ENCODE measurements around the gene RELL1.

Gene RELL1

DNA sequence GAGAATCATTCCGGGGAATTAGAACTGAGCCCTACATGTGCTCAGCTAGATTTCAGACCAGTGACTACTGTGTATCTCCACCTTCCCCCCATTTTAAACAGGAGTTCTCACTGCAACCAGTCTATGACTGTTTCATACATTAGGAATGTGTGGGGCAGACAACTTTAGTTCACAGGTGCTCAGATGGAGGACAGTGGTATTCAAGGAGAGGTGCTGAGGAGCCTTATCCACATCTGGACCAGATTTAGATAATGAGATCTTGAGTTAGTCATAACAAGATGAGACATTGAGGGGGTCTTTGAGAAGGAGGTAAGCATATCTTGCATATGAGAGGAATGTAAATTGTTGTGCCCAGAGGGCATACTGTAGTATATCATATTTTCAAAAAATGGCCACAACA is 32.8 kb upstream of the RELL1 start:
- no peaks in the 10 kb centered on the region for H3K79me2 ChIP-seq (ENCODE audit: control insufficient read depth, low read length)
- H4K20me1 ChIP-seq (ENCODE audit: control insufficient read depth, insufficient read depth, low read depth, low read length), result no peaks in the 10 kb centered on the region

DNA sequence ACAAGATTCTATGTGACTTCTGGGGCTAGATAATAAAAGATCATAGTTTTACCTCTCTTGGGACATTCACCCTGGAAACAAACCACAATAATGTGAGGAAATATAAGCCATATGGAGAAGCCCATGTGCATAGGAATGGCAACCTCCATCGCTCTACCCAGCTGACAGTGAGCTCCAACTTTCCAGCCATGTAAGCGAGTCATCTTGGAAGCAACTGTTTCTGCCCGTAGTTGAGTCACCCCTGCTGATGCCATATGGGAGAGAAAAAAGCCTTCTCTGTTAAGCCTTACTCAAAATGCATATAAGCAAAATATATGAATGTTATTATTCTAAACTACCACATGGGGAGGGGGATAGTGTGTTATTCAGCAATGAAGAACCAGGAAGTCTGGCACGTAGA is 31.4 kb upstream of the RELL1 start:
- Histone ChIP-seq H3K36me3 (ENCODE audit: control insufficient read depth, low read length) (no peaks in the 10 kb centered on the region), H3K4me3 (ENCODE audit: low read length) (no peak overlapping the region), H3K9me3 (ENCODE audit: control insufficient read depth, insufficient read depth, low read length) (no peaks in the 10 kb centered on the region), H3K9me2 (replicated peaks; ENCODE audit: control insufficient read depth, low read length) (no peaks in the 10 kb centered on the region), H3K79me2 (ENCODE audit: control insufficient read depth, low read length) (no peaks in the 10 kb centered on the region), H3K4me1 (ENCODE audit: control insufficient read depth, low read length) (0 out of 2 replicates have a peak, but pooled peaks cover 2% of the 10 kb centered on the region), H3K27ac (ENCODE audit: low read depth, low read length) (no peak overlapping the region), H3K4me2 (ENCODE audit: low read length) (no peak overlapping the region), H3K27me3 (ENCODE audit: control insufficient read depth, low read length) (peaks cover 10% of the 10 kb centered on the region; the same call in 1 of the 2 replicates), H3F3A (ENCODE audit: control insufficient read depth, insufficient read depth) (no peaks in the 10 kb centered on the region), H4K20me1 (ENCODE audit: control insufficient read depth, insufficient read depth, low read depth, low read length) (no peaks in the 10 kb centered on the region)
- no peak for TF ChIP-seq EZH2phosphoT487 (IDR thresholded peaks at IDR 0.05; ENCODE audit: borderline replicate concordance, low read length)
- TF ChIP-seq, protein P1, sequence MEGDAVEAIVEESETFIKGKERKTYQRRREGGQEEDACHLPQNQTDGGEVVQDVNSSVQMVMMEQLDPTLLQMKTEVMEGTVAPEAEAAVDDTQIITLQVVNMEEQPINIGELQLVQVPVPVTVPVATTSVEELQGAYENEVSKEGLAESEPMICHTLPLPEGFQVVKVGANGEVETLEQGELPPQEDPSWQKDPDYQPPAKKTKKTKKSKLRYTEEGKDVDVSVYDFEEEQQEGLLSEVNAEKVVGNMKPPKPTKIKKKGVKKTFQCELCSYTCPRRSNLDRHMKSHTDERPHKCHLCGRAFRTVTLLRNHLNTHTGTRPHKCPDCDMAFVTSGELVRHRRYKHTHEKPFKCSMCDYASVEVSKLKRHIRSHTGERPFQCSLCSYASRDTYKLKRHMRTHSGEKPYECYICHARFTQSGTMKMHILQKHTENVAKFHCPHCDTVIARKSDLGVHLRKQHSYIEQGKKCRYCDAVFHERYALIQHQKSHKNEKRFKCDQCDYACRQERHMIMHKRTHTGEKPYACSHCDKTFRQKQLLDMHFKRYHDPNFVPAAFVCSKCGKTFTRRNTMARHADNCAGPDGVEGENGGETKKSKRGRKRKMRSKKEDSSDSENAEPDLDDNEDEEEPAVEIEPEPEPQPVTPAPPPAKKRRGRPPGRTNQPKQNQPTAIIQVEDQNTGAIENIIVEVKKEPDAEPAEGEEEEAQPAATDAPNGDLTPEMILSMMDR (IDR thresholded peaks at IDR 0.05; ENCODE audit: low read depth, low read length, poor library complexity, severe bottlenecking), result no peak

More for the DNA sequence above, 32.8 kb upstream of the RELL1 start:
- peaks cover 10% of the 10 kb centered on the region; the same call in 1 of the 2 replicates for H3K27me3 ChIP-seq (ENCODE audit: control insufficient read depth, low read length)
- no peaks in the 10 kb centered on the region for H3K36me3 ChIP-seq (ENCODE audit: control insufficient read depth, low read length)
- no peaks in the 10 kb centered on the region for H3K9me2 ChIP-seq (replicated peaks; ENCODE audit: control insufficient read depth, low read length)
- no peak overlapping the region for H3K27ac ChIP-seq (ENCODE audit: low read depth, low read length)
- H3F3A ChIP-seq (ENCODE audit: control insufficient read depth, insufficient read depth), result no peaks in the 10 kb centered on the region
- H3K4me1 ChIP-seq (ENCODE audit: control insufficient read depth, low read length), result 0 out of 2 replicates have a peak, but pooled peaks cover 2% of the 10 kb centered on the region
- no peak overlapping the region for H3K4me2 ChIP-seq (ENCODE audit: low read length)
- no peaks in the 10 kb centered on the region for H3K9me3 ChIP-seq (ENCODE audit: control insufficient read depth, insufficient read depth, low read length)
- no peak overlapping the region for H3K4me3 ChIP-seq (ENCODE audit: low read length)
- no peak for TF ChIP-seq EZH2phosphoT487 (IDR thresholded peaks at IDR 0.05; ENCODE audit: borderline replicate concordance, low read length)
- TF ChIP-seq, protein P1 (IDR thresholded peaks at IDR 0.05; ENCODE audit: low read depth, low read length, poor library complexity, severe bottlenecking), result no peak

DNA sequence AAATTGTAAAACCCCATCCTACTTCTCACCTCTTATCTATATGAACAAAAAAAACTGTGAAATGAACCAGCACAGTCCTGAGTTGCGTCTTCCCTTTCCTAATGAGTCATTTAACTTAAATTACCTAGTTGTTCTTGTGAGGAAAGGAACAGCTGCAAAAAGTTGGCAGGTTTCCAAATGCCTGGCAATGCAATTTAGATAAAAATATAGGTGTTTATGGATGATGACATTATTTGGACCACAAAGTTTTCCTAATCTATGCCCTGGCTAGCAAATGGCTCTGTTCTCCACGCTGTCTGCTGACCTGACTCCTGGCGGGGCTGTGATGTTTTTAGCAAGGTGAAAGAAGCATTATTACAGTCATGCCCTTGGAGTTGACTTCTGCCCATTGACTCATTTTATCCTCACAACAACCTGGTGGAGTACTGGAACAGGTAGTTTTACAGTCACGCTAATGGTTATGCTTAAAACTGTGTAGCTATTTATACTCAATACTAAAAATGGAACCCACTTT is 29.8 kb upstream of the RELL1 start:
- Histone ChIP-seq H4K20me1 (ENCODE audit: control insufficient read depth, insufficient read depth, low read depth, low read length) (no peaks in the 10 kb centered on the region), H3K27me3 (ENCODE audit: control insufficient read depth, low read length) (peaks cover 10% of the 10 kb centered on the region; the same call in 1 of the 2 replicates), H3K4me3 (ENCODE audit: low read length) (no peak overlapping the region), H3K4me2 (ENCODE audit: low read length) (no peak overlapping the region), H3K79me2 (ENCODE audit: control insufficient read depth, low read length) (no peaks in the 10 kb centered on the region), H3K27ac (ENCODE audit: low read depth, low read length) (no peak overlapping the region), H3K36me3 (ENCODE audit: control insufficient read depth, low read length) (no peaks in the 10 kb centered on the region), H3F3A (ENCODE audit: control insufficient read depth, insufficient read depth) (no peaks in the 10 kb centered on the region), H3K9me2 (replicated peaks; ENCODE audit: control insufficient read depth, low read length) (no peaks in the 10 kb centered on the region), H3K4me1 (ENCODE audit: control insufficient read depth, low read length) (0 out of 2 replicates have a peak, but pooled peaks cover 2% of the 10 kb centered on the region), H3K9me3 (ENCODE audit: control insufficient read depth, insufficient read depth, low read length) (no peaks in the 10 kb centered on the region)
- no peak for TF ChIP-seq EZH2phosphoT487 (IDR thresholded peaks at IDR 0.05; ENCODE audit: borderline replicate concordance, low read length)
- TF ChIP-seq, protein P1 (IDR thresholded peaks at IDR 0.05; ENCODE audit: low read depth, low read length, poor library complexity, severe bottlenecking), result no peak
